ENCODE results near the gene GRM1.

The GRM1 gene

GRCh38 chr6:146410851-146411595 is 382.2 kb downstream of the GRM1 start:
- H3K4me3 ChIP-seq (ENCODE audit: low read depth, low read length) = no peak overlapping the region
- no peak for TF ChIP-seq CTCF (IDR thresholded peaks at IDR 0.05; ENCODE audit: low read depth, low read length, missing control alignments)
- in situ Hi-C loops (cut with HindIII; ENCODE audit: low sequenced_read_pairs) = no loop called here
- no peak for DNase-seq (ENCODE audit: low read depth)

- in situ Hi-C loops (cut with HindIII; ENCODE audit: low sequenced_read_pairs) = no loop called here
- no peak for TF ChIP-seq CTCF (IDR thresholded peaks at IDR 0.05; ENCODE audit: low read depth, low read length, missing control alignments)
- no peak overlapping the region for H3K4me3 ChIP-seq (ENCODE audit: low read depth, low read length)
- DNase-seq (ENCODE audit: low read depth) = no peak
Measured at GRCh38 chr6:146419576-146419975, 390.7 kb downstream of the GRM1 start.

GRCh38 chr6:146420255-146420654 is 391.4 kb downstream of the GRM1 start:
- in situ Hi-C loops (cut with HindIII; ENCODE audit: low sequenced_read_pairs) = no loop called here
- H3K4me3 ChIP-seq (ENCODE audit: low read depth, low read length) = no peak overlapping the region
- DNase-seq (ENCODE audit: low read depth) = no peak
- no peak for TF ChIP-seq CTCF (IDR thresholded peaks at IDR 0.05; ENCODE audit: low read depth, low read length, missing control alignments)

- in situ Hi-C loops (cut with HindIII; ENCODE audit: low sequenced_read_pairs) = no loop called here
- no peak for DNase-seq (ENCODE audit: low read depth)
- no peak for TF ChIP-seq CTCF (IDR thresholded peaks at IDR 0.05; ENCODE audit: low read depth, low read length, missing control alignments)
Measured at GRCh38 chr6:146422789-146423375, 394.0 kb downstream of the GRM1 start.

GRCh38 chr6:146423452-146423851 is 394.6 kb downstream of the GRM1 start:
- in situ Hi-C loops (cut with HindIII; ENCODE audit: low sequenced_read_pairs) = no loop called here
- TF ChIP-seq CTCF (IDR thresholded peaks at IDR 0.05; ENCODE audit: low read depth, low read length, missing control alignments) = no peak
- DNase-seq (ENCODE audit: low read depth) = no peak
- H3K4me3 ChIP-seq (ENCODE audit: low read depth, low read length) = no peak overlapping the region

More at GRCh38 chr6:146422789-146423375, 394.0 kb downstream of the GRM1 start:
- no peak overlapping the region for H3K4me3 ChIP-seq (ENCODE audit: low read depth, low read length)

- in situ Hi-C loops (cut with HindIII; ENCODE audit: low sequenced_read_pairs) = no loop called here
- no peak for TF ChIP-seq CTCF (IDR thresholded peaks at IDR 0.05; ENCODE audit: low read depth, low read length, missing control alignments)
- H3K4me3 ChIP-seq (ENCODE audit: low read depth, low read length) = no peak overlapping the region
- no peak for DNase-seq (ENCODE audit: low read depth)
Measured at GRCh38 chr6:146426516-146426915, 397.7 kb downstream of the GRM1 start.

All from astrocyte of the cerebellum (primary cell).